ENCODE measurements around the gene YTHDF1.

- TF ChIP-seq CTCF (IDR thresholded peaks at IDR 0.05; ENCODE audit: low read depth, low read length) (no peak), POLR2A (IDR thresholded peaks at IDR 0.05; ENCODE audit: extremely low read depth, insufficient read length) (no peak)
Observed at GRCh38 chr20:63246490-63247288, 30.8 kb upstream of the YTHDF1 start.

All from NB4 (cell line).